Globus pallidus (tissue), 1 donor: Measurements from ENCODE around the gene MGAT5B.

Experiments used
- DNase-seq: peaks from one replicate; pipeline ENCODE4 v3.0.0-alpha.2; 2015; ENCODE audit warnings: low spot score

Gene MGAT5B

DNA sequence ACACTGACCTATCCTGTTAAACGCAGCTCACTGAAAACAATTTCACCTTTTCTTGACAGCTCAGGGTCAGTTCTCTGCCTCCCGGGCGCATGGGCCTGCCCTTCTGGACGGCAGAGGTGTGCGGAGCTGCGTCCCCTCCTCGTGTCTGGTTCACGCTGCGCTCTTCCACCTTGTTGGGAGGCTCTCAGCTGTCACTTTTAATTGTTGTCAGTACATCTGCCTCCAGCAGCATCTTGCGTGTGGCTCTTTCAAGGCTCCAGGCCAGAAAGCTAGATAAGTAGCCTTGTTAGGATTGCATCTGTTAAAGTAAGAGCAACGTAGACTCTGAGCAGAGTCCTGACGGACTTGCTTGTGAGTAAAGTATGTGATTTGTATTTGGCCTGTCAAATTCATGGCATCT lies 59.4 kb downstream of the MGAT5B start:
- no peak for DNase-seq

DNA sequence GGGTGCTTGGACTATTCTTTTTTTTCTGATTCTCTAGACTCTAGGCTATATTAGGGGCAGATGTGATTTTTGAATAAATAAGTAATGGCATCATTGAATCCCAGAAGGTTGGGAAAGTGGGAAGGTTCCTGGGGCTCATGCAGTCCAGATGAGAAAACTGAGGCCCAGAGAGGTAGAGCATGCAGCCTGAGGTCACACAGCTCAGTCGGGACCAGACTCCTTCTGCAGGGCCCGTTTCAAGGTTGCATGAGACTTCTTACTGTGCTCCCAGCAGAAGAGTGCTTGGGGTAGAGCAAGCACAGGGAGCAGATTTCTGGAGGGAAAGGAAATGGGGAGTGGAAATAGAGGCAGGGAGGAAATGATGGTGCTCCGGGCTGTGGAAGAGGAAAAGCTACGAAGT lies 59.8 kb downstream of the MGAT5B start:
- no peak for DNase-seq

DNA sequence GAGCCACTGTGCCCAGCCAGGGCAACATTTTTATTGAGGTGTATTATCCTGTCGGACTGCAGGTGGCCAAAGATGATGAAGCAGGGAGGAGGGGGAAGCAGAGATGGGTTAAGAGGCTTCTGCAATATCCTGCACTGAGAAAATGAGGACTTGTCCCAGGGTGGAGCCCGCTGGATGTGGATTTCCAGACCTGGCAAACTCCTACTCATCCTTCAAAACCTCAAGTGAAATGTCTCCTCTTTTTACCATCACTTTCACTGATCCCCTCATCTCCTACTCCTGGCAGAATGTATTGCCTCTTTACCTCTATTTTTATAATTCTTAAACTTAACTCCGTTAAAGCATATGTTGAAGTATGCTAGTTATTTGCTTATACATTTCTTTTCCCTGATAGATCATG lies 60.9 kb downstream of the MGAT5B start:
- DNase-seq = no peak

DNA sequence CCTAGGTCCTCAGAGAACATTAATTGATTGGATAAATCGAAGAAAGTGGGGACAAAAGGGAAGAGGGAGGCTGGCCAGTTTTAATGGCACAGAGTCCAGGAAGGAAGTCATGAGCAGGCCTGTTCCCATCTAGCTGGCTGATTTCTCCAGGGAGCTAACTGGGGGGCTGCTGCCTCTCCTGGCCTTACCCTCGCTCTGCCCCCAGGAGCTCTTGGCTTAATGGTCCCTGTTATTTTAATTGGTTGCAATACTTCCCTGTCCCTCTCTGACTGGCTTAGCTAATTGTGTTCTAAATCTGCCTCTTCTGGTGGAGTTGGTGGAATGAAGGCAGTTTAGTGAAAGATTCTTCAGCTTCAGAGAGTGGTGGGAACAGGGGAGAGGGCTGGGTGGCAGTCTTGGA lies 61.4 kb downstream of the MGAT5B start:
- no peak for DNase-seq

DNA sequence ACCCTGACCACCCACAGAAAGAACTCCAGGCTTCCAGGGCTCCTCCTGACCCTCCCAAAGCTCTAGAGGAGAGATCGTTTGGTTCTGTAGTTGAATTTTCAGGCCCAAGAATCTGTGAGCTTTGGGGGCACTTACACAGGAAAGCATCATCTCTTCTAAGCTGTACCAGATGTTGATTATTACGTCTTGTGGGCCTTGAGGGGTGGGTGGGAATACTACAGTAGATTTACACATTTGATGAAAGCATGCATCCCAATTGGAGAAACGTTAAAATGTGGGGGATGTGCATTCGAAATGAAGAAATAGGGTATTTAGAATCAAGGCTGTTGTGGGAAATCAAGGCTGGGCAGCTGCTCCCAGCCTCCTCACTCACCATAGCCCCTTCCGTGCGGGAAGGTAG lies 61.9 kb downstream of the MGAT5B start:
- DNase-seq = no peak

DNA sequence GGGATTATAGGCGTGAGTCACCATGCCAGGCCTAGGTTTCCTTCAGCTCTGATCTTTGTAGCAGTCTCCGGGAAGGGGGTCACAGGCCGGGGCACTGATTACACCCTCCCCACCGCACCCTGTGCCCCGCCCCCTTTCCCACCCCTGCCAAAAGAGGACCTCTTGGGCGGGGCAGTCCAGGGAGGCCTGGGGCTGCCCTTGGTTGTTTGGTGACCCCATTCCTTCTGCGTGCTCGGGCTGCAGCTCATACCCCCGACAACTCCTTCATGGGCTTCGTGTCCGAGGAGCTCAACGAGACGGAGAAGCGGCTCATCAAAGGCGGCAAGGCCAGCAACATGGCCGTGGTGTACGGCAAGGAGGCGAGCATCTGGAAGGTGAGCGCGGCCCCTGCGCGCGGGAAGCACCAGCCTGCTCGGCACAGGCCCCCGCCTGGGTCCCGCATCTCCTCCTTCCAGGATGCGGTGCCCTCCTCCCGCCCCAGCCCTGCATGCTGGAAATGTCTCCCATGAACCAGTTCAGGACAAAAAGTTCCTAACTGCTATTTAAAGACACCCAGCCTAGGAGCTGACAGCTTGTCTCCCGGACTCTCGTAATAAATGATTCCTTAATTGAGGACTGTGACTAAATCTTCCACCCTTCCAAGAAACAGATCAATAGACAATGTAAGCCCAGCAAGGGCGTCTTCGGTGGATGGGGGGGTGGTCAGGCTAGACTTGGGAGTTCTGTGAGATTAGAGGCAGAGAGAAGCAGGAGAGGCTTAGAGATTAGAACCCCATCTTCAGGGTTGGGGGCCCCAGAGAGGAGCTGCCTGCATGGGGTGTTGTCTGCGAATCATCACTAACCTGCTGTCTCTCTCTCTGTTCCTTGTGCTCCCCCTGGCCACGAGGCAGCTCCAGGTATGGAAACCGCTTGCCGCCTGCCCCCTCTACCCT lies 64.5 kb downstream of the MGAT5B start:
- DNase-seq = no peak

DNA sequence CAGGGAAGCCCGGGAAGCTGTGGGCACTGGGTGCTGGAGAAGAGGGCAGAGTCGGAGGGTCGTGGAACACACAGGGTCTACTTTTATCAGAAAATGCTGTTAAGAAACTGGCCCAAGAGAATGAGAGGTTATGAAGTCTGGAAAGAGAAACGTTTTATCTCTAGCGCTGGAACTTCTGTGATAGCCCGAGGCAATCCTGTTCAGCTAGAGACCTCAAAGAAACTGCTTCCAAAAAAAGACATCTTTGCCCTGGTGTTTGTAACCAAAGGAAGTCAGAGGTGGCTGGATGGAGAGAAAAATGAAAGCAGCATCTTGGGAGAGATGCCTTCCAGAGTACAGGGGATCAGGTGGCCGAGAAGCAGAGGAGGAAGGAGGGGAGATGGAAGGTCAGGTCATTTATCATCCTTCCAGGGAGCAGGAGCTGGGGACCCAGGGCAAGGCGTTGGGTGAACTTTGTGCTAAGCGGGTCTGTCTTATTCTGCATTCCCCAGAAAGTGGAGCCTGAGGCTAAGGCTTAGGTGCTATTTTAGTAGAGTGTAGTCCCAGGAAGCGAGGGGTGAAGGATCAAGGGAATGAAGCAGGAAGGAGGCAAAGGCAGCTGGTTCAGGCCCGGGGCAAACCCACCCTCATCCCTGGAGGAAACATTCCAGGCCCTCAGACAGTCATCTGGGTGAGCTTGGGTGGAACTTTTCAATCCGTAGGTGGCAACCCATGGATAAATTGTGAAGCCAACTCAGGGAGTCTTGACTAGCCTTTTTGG lies 66.5 kb downstream of the MGAT5B start:
- DNase-seq = no peak

DNA sequence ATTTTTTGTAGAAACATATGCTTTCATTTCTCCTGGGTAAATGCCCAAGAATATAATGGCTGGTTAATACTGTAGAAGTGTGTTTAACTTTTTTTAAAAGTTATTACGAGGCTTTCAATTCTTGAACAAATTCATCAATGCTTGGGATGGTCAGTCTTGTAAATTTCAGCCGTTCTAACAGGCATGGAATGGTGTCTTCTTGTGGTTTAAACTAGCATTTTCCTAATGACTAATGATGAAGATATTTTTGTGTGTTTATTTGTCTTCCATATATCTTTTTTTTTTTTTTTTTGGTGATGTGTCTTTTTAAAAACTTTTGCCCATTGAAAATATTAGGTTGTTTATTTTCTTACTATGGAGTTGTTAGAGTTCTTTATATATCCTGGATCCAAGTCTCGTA lies 67.1 kb downstream of the MGAT5B start:
- DNase-seq = no peak

DNA sequence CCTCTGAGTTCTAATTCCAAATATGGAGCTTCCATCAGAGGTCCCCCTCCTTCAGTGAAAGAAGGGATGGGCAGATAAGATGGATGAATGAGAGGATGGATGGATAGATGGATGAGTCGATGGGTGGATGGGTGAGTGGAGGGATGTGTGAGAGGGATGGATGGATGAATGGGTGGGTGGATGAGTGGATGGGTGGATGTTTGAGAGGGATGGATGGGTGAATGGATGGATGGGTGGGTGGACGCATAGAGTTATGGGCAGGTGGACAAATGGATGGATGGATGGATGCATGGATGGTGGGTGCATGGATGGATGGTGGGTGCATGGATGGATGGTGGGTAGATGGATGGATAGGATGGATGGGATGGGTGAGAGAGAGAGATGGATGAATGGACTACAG lies 69.0 kb downstream of the MGAT5B start:
- no peak for DNase-seq

DNA sequence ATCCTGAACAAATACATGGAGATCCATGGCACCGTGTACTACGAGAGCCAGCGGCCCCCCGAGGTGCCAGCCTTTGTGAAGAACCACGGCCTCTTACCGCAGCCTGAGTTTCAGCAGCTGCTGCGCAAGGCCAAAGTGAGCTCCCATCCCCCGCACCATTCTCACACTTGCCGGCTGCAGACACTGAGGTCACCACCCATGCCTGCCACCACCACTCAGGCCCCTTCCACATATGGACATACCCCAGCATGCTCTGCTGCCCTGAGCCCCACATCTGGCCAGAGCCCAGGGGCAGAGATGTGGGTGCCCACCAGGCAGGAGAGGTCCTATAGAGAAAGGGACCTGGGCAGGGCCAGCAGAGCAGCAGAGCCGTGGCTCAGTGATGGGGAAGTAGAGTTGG lies 69.8 kb downstream of the MGAT5B start:
- no peak for DNase-seq

DNA sequence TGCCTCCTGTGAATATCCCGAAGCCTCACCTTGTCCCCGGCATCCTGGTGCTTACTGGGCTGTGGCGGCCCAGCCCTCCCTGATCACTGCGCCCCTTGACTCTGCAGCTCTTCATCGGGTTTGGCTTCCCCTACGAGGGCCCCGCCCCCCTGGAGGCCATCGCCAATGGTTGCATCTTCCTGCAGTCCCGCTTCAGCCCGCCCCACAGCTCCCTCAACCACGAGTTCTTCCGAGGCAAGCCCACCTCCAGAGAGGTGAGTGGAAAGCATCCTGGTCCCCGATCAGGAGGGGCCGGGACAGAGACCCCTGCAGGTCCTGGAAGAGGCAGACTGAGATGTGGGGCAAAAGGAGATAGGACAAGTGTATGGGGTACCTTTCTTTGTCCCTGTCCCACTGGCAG lies 72.1 kb downstream of the MGAT5B start:
- DNase-seq = no peak

DNA sequence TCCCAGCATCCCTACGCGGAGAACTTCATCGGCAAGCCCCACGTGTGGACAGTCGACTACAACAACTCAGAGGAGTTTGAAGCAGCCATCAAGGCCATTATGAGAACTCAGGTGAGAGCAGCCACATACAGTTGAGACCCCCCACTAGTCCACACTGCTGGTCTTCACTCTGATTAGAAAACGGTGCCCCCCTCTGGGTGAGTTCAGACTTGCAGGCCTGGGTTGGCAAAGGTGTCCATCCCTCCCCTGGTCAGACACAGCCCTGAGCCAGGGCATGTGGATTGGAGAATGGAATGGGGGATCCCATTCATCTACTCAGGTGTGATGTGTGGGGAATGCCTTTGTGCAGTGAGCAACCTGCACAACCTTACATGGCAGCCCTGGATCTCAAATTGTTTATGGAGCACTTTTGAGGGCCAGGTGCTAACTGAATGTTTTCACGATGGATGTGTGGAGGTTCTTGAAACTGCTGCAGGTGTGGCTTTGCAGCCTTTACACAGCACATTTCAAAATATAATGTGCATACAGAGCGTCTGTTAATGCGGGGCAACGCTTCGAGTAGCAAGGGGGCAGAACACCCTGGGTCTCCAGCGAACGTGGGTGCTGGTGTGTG lies 72.6 kb downstream of the MGAT5B start:
- no peak for DNase-seq

DNA sequence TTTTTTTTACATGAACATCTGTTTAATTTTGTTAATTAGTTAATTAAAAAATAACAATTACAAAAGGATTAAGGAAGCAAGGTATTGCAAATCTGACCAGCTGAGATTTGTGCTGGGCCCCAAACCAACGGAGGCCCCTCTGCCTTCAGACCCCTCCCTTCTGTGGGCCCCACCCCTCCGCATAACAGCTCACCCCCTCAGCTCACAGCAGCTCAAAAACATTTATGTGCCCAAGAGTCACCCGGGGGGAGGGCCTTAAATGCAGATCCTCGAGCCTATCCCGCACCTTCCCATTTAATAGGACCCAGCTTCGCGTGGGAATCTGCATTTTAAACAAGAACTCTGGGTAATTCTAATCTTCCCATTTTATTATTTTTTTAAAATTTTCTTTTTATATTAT lies 75.0 kb downstream of the MGAT5B start:
- DNase-seq = no peak

DNA sequence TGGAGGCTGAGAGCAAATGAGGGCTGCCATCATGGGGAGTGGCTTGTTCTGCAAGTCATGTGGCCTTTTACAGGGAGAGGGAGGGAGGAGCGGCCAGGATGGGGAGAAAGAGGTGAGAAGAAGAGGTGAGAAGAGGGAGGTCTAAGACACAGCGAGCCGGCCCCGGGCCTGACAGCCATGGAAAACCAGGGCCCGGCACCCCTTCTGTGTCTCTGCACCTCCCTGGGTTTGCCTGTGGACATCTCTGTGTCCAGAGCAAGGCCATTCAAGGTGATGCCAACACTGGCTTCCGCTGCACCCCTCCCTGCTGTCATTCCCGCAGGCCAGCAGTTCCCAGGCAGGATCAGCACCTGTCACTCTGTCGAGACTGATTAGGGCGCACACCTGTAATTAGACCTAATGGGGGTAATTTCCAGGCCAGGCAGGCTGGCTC lies 75.6 kb downstream of the MGAT5B start:
- DNase-seq = no peak

DNA sequence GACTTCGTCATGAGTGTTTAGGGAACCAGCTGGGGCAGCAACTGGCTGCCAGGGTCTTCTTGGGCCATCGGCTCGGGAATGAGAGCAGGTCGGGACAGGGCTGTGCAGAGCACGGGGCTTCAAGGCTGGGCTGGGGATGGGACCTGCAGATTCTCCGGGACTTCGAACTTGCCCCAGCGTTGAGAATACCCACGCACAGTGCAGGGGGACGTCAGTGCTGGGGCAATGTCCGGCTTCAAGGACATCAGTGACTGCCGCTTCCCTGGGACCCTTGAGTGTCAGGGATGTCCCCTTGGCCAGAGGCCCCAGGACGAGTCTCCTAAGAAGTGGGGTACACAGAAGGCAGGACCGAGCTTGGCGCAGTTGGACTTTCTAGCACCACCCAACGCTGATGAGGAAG lies 76.3 kb downstream of the MGAT5B start:
- DNase-seq = no peak

DNA sequence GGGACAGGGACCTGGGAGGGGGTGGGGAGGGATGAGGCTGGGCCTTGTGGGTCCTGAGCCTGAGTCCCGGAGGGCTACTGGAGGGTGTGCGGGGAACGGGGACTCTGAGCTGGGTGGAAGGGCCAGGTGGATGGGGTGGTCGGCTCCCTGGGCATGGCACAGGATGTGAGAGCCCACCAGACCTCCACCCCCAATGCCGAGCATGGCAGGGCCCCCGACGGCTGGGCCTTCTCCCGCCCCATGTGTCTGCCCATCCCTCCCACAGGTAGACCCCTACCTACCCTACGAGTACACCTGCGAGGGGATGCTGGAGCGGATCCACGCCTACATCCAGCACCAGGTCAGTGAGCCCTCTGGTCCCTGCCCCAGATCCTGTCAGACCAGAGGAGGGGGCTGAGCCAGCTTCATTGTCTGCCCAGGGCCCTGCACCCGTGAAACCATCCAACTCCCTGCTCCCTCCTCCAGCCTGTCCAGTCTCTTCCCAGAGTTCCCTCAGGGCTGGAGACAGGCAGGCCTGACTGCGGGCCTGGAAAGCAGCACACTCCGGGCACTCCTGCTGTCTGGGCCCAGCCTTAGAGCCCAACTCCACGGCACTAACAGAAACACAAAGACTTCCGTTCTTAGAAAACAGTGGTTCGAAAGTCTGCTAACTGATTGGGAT lies 78.0 kb downstream of the MGAT5B start:
- DNase-seq = no peak

DNA sequence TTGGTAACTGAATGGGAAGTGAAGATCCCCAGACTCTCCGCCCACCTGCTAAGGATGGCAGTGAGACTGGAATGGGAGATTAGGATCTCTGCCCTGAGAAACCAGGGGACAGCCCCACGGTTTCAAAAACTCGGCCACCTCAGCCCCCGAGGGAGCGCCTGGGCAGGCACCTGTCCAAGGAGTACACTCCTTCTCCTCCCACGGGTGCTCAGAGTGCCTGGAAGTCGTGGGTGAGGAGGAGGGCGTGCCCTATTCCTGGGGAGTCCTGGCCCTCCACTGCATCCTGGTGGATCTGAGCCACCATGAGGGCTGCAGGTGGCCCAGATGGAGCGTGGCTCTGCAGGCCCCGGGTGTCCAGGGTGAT lies 78.5 kb downstream of the MGAT5B start:
- DNase-seq = no peak

DNA sequence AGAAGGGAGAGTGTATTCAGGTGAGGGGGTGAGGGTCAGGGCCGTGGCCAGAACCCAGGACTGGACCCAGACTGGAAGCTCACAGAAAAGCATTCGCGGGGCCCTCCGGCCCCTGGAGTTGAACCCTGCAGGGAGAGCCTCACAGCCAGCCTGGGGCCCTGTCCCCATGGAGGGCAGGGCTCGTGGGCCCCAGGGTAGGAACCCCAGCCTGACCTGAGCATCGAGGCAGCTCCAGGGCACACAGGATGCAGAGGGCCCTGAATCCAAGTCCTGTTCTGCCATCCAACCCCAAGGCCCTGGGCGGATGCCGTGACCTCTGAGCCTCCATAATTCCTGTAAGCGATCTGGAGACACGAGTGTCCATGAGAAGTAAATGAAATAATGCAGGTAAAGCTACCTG lies 79.1 kb downstream of the MGAT5B start:
- DNase-seq = no peak

DNA sequence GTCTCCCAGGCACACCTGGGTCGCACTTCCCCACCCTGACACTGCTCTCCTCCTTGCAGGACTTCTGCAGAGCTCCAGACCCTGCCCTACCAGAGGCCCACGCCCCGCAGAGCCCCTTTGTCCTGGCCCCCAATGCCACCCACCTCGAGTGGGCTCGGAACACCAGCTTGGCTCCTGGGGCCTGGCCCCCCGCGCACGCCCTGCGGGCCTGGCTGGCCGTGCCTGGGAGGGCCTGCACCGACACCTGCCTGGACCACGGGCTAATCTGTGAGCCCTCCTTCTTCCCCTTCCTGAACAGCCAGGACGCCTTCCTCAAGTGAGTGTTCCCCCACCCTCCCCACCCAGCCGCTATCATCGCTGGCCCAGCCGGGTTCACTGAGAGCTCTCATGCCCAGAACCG lies 79.6 kb downstream of the MGAT5B start:
- DNase-seq = no peak

DNA sequence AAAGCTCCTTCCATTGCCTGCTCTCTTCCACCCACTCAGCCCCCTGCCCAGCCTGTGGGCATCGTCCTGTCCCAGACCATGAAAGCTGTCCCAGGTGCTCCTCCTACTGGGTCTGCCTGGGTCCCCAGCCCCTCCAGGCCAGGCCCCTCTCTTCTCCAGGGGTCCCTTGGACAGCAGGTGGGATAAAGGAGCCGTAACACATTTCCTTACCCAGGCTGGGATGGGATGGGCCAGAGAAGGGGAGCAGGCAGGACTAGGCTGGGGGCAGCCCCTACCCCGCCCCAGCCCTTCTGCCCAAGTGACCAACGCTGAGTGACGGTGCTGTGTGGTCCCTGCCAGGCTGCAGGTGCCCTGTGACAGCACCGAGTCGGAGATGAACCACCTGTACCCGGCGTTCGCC lies 80.1 kb downstream of the MGAT5B start:
- no peak for DNase-seq

DNA sequence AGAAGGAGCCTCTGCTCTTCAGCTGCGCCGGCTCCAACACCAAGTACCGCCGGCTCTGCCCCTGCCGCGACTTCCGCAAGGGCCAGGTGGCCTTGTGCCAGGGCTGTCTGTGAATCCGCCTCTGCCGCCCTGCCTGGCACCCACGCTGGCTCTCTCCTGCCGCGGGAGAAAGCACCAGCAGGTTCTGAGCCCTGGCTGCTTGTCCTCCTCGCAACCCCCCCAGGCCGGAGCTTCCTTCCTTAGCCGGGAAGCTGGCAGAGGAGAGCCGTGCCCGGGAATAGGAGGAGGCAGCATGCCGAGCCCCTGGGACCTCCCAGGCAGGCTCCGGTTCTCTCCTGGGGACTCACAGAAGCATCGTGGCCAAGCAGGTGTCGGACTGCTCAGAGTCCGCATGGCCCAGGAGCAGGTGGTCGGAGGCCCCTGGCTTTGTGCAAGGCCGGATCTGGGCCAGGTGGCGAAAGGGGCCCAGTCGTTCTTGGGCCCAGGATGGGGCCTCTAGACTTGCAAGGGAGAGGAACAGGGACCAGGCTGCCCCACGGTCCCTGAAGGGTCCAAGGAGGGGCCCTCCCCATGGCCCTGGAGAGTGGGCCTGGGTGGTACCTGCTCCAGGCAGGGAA lies 80.6 kb downstream of the MGAT5B start:
- DNase-seq = no peak
